Upper lobe of left lung (tissue), 4 donors: ENCODE data around the gene OR1F1.

ENCODE experiments used
- EP300 ChIP-seq, 4 donors: sonication (generic); formaldehyde crosslinking; IDR thresholded peaks; one replicate each; pipeline ENCODE4 v1.5.1; 2017; ENCODE audit warnings: antibody characterized with exemption in 4 of 4, control low read depth in 2 of 4
- POLR2A ChIP-seq, 4 donors: fragments of 450-650 bp; IDR thresholded peaks; one replicate each; pipeline ENCODE4 v1.5.1; 2016 to 2017; ENCODE audit warnings: antibody characterized with exemption in 4 of 4, mild to moderate bottlenecking in 2 of 4
- POLR2AphosphoS5 ChIP-seq, 2 donors: sonication (generic); formaldehyde crosslinking; IDR thresholded peaks; one replicate each; pipeline ENCODE4 v1.5.1; 2017; ENCODE audit warnings: antibody characterized with exemption in 2 of 2
- TF ChIP-seq, protein P1 (sequence below), 6 experiments: fragments of 450-650 bp in 4 of 6; fragments of 200-600 bp in 2 of 6; sonication (generic) in 2 of 6; IDR thresholded peaks; one replicate each; pipeline ENCODE4 v1.5.1; 2016 to 2019; ENCODE audit warnings: antibody characterized with exemption in 6 of 6

GRCh38 chr16:3180445-3180878, 7.5 kb upstream of the OR1F1 start:
- TF ChIP-seq, protein P1, sequence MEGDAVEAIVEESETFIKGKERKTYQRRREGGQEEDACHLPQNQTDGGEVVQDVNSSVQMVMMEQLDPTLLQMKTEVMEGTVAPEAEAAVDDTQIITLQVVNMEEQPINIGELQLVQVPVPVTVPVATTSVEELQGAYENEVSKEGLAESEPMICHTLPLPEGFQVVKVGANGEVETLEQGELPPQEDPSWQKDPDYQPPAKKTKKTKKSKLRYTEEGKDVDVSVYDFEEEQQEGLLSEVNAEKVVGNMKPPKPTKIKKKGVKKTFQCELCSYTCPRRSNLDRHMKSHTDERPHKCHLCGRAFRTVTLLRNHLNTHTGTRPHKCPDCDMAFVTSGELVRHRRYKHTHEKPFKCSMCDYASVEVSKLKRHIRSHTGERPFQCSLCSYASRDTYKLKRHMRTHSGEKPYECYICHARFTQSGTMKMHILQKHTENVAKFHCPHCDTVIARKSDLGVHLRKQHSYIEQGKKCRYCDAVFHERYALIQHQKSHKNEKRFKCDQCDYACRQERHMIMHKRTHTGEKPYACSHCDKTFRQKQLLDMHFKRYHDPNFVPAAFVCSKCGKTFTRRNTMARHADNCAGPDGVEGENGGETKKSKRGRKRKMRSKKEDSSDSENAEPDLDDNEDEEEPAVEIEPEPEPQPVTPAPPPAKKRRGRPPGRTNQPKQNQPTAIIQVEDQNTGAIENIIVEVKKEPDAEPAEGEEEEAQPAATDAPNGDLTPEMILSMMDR (IDR thresholded peaks at IDR 0.05) = no peak
- no peak for TF ChIP-seq POLR2A (IDR thresholded peaks at IDR 0.05)
- TF ChIP-seq POLR2AphosphoS5 (IDR thresholded peaks at IDR 0.05) = no peak
- no peak for TF ChIP-seq EP300 (IDR thresholded peaks at IDR 0.05)
